D721Med (cell line): ENCODE data around the gene GABARAP.

ENCODE experiments used
- DNase-seq: peaks from one replicate; pipeline ENCODE4 v3.0.0; 2011; ENCODE audit warnings: low spot score; ENCODE audit not compliant: insufficient read length
- FAIRE-seq: peaks from 2 replicates; lab custom pipeline; 2011; peaks lifted over from hg19 to GRCh38; lab: Jason Lieb, UNC
- CTCF ChIP-seq: IDR thresholded peaks from 2 replicates; pipeline ENCODE4 v1.5.1; 2012; ENCODE audit warnings: mild to moderate bottlenecking, control low read depth; ENCODE audit not compliant: insufficient read depth; ENCODE audit errors: missing control alignments

GABARAP gene

GRCh38 chr17:7266784-7267183, 24.5 kb upstream of the GABARAP start:
- no peak for TF ChIP-seq CTCF
- FAIRE-seq (no peak), DNase-seq (no peak)

DNA sequence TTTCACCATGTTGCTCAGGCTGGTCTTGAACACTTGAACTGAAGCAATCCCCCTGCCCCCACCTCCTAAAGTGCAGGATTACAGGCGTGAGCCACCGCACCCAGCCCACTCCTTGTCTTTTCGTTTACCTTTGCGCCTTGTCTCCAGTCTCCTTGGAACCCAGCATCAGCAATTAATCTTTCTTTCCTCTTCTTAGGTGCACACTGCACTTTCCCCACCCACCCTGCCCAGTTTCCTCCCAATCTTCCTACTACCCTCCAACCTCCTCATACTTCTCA, 21.5 kb upstream of the GABARAP start:
- DNase-seq: no peak
- TF ChIP-seq CTCF: no peak
- FAIRE-seq: no peak

- FAIRE-seq (no peak), DNase-seq (no peak)
- TF ChIP-seq CTCF: no peak
These were observed 20.9 kb upstream of the GABARAP start for GRCh38 chr17:7262935-7263800.

GRCh38 chr17:7262192-7262934, 20.1 kb upstream of the GABARAP start, which contains the start of gene CLDN7:
Gene CLDN7 (minus strand): TSS chr17:7262478. CDS start chr17:7262043, 435 bp downstream.
- no peak for TF ChIP-seq CTCF
- DNase-seq (no peak), FAIRE-seq (no peak)

DNA sequence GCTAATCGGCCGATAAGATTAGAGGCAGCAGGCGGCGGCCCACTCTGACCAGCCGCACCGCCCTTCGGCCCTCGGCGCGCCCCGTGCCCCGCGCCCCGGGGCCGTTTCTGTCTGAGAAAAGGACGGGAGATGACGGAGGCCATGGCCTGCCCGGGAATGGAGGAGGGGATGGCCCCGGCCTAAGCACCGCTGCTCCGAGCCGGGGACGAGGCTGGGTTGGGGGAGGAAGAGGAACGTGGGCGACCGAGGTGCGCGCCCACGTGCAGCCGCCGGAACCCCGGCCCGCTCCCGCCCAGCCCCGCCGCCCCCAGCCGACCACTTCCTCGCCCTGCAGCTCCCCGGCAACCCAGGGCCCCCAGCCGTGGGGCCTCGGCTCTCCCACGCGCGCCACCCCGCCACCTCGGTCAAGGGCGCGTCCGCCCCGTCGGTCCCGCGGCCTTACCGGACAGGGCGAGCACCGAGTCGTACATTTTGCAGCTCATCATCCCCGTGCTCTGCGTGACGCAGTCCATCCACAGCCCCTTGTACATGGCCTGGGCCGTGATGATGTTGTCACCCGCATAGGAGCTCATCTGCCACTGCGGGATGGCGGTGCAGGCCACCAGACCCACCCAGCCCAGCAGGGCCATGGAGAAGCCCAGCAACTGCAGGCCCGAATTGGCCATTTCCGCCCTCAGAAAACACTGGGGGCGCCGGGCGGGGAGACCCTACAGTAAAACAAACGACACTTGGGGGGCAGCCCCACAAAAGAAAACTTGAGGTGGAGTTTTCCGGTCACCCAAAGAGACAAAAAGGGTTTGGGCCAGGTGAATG, 19.3 kb upstream of the GABARAP start:
- no peak for FAIRE-seq
- no peak for DNase-seq
- TF ChIP-seq CTCF: no peak

DNA sequence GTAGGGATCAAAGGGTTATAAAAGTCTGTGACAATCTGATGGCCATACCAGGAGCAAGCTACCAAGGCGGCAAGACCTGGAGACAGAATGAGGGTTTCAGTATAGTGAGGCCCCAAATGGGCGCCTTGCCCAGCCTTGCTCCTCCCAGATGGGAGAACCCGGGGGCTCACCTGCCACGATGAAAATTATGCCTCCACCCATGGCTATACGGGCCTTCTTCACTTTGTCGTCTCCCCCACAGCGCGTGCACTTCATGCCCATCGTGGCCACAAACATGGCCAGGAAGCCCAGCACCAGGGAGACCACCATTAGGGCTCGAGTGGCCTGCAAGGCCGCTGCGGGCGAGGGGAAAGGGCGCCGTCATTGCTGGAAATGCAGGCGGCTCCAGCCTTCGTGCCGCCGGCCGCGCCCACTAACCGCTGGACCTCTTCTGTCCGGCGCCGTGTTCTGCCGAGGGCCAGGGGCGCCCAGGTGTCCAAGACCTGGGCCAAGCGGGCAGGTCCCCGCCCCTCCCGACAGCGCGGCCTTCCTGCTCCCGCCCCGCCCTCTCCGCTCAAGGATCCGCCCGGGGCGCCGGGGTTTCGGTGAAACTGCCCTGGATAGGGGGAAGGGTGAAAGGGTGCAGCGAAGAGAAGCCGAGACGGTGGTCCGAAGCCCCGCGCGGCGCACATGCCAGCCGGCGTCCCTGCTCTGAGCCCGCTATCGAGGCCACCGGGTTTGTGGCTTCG, 18.6 kb upstream of the GABARAP start:
- TF ChIP-seq CTCF: no peak
- FAIRE-seq (no peak), DNase-seq (no peak)
